Stimulated activated naive CD8-positive, alpha-beta T cell treated with anti-CD3 and anti-CD28 coated beads, Interleukin-15, amount 100 ng/mL, for 72 hours (primary cell): ENCODE data around the gene CCNK.

Source experiments
- ATAC-seq: fragments of 150-1000 bp; cut with Tn5 transposase; 2 replicates; pipeline ENCODE4 v1.10.0; 2021; ENCODE audit warnings: mild to moderate bottlenecking, moderate library complexity
- DNase-seq, 2 donors: peaks; one replicate each; pipeline ENCODE4 v3.0.0; 2021 to 2022
- H3K27ac Mint-ChIP-seq, 2 donors: one replicate each; pipeline ENCODE4 v1.8.0; 2022; ENCODE audit warnings: mild to moderate bottlenecking in 2 of 2, mixed read lengths in 2 of 2, moderate library complexity in 2 of 2
- H3K27me3 Mint-ChIP-seq: one replicate; pipeline ENCODE4 v1.8.0; 2022; ENCODE audit warnings: mixed read lengths
- H3K4me1 Mint-ChIP-seq: one replicate; pipeline ENCODE4 v1.8.0; 2022; ENCODE audit warnings: mild to moderate bottlenecking, mixed read lengths
- H3K4me3 Mint-ChIP-seq, 2 donors: one replicate each; pipeline ENCODE4 v1.8.0; 2022; ENCODE audit warnings: mild to moderate bottlenecking in 2 of 2, mixed read lengths in 2 of 2, moderate library complexity in 1 of 2
- H3K9me3 Mint-ChIP-seq, 2 donors: one replicate each; pipeline ENCODE4 v1.8.0; 2022; ENCODE audit warnings: mixed read lengths in 2 of 2

Gene CCNK

GRCh38 chr14:99541211-99541610, 60.0 kb downstream of the CCNK start:
- Mint-ChIP-seq H3K4me3 (no peak overlapping the region), H3K27me3 (no peaks in the 10 kb centered on the region), H3K4me1 (peaks cover 24% of the 10 kb centered on the region), H3K9me3 (no peaks in the 10 kb centered on the region), H3K27ac (peak overlapping the region in 1 of 2 donors; percentile 2)
- DNase-seq (no peak), ATAC-seq (no peak)

DNA sequence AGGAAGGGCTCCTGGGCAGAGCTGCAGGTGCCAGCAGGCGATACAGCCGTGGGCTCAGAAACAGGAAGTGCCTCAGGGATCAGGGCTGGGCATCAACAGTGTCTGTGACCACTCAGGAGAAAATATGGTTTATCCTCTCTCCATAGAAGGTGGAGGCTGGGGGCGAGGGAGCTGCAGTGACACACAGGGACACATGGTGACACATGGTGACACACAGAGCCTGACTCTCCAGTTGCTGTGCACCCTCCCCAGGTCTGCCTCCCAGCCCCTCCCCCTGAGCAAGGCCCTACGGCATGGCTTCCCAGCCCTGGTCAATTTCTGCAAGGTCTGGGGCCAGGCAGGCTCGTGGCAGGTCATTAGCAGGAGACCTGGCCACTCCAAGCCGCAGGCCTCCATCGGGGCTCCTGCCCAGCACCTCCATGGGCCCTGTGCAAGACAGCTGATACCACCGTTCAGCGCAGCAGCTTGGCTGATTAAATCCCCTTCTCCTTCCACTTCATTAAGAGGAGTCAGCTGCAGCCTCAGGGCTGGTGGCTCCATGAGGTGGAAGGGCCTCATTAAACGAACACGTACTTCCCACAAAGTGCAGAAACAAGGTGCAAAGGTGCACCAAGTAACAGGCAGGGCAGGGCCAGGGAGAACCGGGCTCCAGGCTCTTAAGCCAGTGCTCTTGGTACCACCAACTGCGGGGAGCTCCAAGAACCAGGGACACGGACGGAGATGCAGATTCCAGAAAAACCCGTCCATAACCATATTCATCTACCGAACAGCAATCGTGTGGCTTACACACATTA, 60.7 kb downstream of the CCNK start:
- peak overlapping the region; percentile 2 to 89 for H3K27ac Mint-ChIP-seq
- no peaks in the 10 kb centered on the region for H3K27me3 Mint-ChIP-seq
- peaks cover 24% of the 10 kb centered on the region for H3K4me1 Mint-ChIP-seq
- no peaks in the 10 kb centered on the region for H3K9me3 Mint-ChIP-seq
- no peak for DNase-seq
- H3K4me3 Mint-ChIP-seq = no peak overlapping the region
- no peak for ATAC-seq

DNA sequence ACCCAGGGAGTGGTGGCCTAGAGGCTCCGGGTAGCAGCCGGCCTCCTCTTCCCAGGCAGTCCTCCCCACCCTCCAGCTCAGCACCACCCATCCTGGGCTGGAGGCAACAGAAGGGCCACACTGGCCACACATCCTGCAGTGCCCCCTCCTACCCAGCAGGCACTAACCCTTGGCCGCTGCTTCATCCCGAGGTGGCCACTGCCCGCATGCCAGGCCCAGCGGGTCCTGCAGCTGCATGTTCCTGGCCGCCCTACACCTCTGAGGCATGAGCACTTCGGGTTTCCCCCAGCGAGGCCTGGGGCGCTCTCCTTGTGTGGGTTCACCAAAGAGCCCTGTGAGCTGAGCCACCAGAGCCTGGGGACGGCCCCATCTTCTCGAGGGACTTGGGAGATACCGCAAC, 61.4 kb downstream of the CCNK start:
- no peak overlapping the region for H3K27ac Mint-ChIP-seq
- H3K27me3 Mint-ChIP-seq = no peaks in the 10 kb centered on the region
- no peak for DNase-seq
- peaks cover 24% of the 10 kb centered on the region for H3K4me1 Mint-ChIP-seq
- H3K9me3 Mint-ChIP-seq = no peaks in the 10 kb centered on the region
- ATAC-seq = no peak
- H3K4me3 Mint-ChIP-seq = no peak overlapping the region

- Mint-ChIP-seq H3K4me1 (peaks cover 27% of the 10 kb centered on the region), H3K27ac (no peak overlapping the region), H3K9me3 (no peaks in the 10 kb centered on the region), H3K27me3 (no peaks in the 10 kb centered on the region), H3K4me3 (no peak overlapping the region)
- no peak for ATAC-seq
- no peak for DNase-seq
Observed at GRCh38 chr14:99543370-99543769, 62.2 kb downstream of the CCNK start.

DNA sequence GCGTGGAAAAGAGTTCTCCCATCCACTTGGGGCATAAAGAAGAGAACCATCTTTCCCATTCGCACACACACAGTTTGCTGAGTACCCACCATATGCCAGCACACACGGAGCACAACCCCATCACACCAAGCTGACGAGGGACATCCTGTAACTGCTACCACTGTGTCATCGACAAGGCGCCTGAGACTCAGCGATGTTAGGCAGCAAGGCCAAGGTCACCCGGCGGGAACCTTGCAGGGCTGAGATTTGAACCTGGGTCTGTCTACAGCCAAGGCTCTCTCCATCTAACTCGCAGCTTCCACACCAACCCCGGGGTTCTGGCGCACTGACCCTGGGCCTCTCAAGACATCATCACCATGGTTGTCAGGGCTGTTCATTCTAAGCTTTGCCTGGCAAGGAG, 62.8 kb downstream of the CCNK start:
- DNase-seq (no peak), ATAC-seq (no peak)
- Mint-ChIP-seq H3K4me3 (no peak overlapping the region), H3K27ac (no peak overlapping the region), H3K9me3 (no peaks in the 10 kb centered on the region), H3K27me3 (no peaks in the 10 kb centered on the region), H3K4me1 (peaks cover 28% of the 10 kb centered on the region)

- H3K27ac Mint-ChIP-seq = no peak overlapping the region
- no peak overlapping the region for H3K4me3 Mint-ChIP-seq
- ATAC-seq = no peak
- H3K4me1 Mint-ChIP-seq = peaks cover 32% of the 10 kb centered on the region
- DNase-seq = no peak
- no peaks in the 10 kb centered on the region for H3K27me3 Mint-ChIP-seq
- no peaks in the 10 kb centered on the region for H3K9me3 Mint-ChIP-seq
Observed at GRCh38 chr14:99544991-99545390, 63.8 kb downstream of the CCNK start.

- ATAC-seq (no peak), DNase-seq (no peak)
- Mint-ChIP-seq H3K27me3 (no peaks in the 10 kb centered on the region), H3K9me3 (no peaks in the 10 kb centered on the region), H3K4me3 (no peak overlapping the region), H3K27ac (peak overlapping the region in 1 of 2 donors; percentile 34), H3K4me1 (peaks cover 32% of the 10 kb centered on the region)
Observed at GRCh38 chr14:99545586-99545985, 64.4 kb downstream of the CCNK start.

GRCh38 chr14:99546234-99546879, 65.1 kb downstream of the CCNK start:
- Mint-ChIP-seq H3K27me3 (no peaks in the 10 kb centered on the region), H3K4me3 (no peak overlapping the region), H3K4me1 (peaks cover 27% of the 10 kb centered on the region), H3K9me3 (no peaks in the 10 kb centered on the region), H3K27ac (no peak overlapping the region)
- ATAC-seq = no peak
- no peak for DNase-seq

DNA sequence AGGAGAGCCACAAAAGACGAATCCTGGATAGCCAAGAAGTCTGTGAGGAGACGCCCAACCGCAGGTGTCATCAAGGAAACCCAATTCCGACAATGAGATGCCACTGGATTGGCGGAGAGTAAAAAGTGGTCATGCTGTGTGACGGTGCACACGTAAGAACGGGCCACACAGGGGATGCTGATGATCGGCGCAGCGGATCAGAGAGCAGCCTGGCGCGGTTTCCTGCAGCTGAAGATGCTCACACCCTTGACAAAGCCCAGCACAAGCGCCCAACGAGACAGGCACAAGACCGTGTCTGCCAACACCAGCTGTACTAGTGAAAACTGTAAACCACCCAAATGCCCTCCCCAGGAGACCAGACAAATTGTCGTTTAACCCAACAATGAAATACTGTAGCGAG, 67.0 kb downstream of the CCNK start:
- H3K4me3 Mint-ChIP-seq = no peak overlapping the region
- ATAC-seq = no peak
- DNase-seq = no peak
- no peak overlapping the region for H3K27ac Mint-ChIP-seq
- peaks cover 17% of the 10 kb centered on the region for H3K4me1 Mint-ChIP-seq
- no peaks in the 10 kb centered on the region for H3K9me3 Mint-ChIP-seq
- H3K27me3 Mint-ChIP-seq = no peaks in the 10 kb centered on the region

DNA sequence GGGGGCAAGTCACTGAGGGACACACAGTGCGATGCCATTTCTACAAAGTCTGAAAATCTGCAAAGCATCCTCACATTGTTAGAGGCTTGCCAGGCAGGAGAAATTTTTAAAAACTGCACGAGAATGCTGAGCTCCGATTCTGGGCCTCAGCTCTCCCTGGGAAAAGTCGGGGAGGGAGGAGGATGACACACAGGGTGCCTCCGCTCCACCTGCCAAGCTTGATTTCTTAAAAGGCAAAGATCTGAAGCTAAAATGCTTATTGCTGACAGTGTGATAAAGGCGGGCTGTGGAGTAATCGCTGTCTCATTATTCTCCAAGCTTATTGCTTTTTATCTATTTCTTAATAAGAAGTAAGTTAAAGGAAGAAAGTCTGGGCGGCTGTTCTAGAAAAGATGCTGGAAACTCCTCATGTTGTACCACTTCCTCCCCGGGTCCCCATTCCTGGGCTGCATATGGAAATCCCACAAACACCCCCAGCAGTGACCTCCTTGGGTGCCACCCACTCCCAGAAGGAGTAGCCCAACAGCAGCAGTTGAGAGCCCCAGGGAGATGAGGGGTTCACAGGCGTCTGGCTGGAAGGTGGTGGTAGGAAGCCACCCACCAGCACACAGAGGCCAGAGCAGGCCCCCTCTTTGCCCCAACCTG, 67.8 kb downstream of the CCNK start:
- H3K27ac Mint-ChIP-seq = no peak overlapping the region
- H3K27me3 Mint-ChIP-seq = no peaks in the 10 kb centered on the region

GRCh38 chr14:99549684-99550083, 68.5 kb downstream of the CCNK start:
- Mint-ChIP-seq H3K9me3 (no peaks in the 10 kb centered on the region), H3K27me3 (no peaks in the 10 kb centered on the region), H3K4me3 (no peak overlapping the region), H3K4me1 (peaks cover 15% of the 10 kb centered on the region), H3K27ac (no peak overlapping the region)
- no peak for ATAC-seq
- DNase-seq = no peak

More for the DNA sequence above, 67.8 kb downstream of the CCNK start:
- H3K9me3 Mint-ChIP-seq = no peaks in the 10 kb centered on the region
- H3K4me3 Mint-ChIP-seq = no peak overlapping the region
- DNase-seq (no peak), ATAC-seq (no peak)
- H3K4me1 Mint-ChIP-seq = peaks cover 17% of the 10 kb centered on the region

DNA sequence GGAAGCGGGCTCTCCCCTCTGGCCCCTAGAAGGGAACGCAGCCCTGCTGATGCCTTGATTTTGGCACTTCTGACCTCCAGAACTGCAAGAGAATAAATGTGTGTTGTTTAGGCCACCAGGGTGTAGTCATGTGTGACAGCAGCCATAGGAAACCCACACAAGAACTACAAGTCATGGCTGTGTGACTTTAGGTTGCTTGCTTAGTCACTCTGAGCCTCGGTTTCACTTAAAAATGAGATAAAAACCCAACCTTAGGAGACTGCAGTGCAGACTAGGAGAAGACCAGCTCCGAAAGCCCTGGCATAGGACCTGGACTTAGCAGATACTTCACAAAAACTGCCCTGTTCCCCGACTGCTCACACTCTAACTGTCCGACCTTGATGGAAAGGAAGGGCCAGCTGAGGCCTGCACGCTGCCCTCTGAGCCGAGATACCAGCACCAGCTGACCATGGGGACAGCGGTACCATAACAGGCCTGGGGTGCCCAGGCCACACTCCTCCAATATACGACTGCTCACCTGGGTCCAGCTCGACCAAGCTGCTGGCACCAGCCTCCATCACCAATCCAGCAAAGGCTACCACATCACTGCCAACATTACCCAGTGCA, 69.3 kb downstream of the CCNK start:
- H3K9me3 Mint-ChIP-seq = no peaks in the 10 kb centered on the region
- DNase-seq (no peak), ATAC-seq (peak; percentile 10)
- peaks cover 9% of the 10 kb centered on the region for H3K4me1 Mint-ChIP-seq
- H3K27me3 Mint-ChIP-seq = no peaks in the 10 kb centered on the region
- H3K4me3 Mint-ChIP-seq = no peak overlapping the region
- no peak overlapping the region for H3K27ac Mint-ChIP-seq

DNA sequence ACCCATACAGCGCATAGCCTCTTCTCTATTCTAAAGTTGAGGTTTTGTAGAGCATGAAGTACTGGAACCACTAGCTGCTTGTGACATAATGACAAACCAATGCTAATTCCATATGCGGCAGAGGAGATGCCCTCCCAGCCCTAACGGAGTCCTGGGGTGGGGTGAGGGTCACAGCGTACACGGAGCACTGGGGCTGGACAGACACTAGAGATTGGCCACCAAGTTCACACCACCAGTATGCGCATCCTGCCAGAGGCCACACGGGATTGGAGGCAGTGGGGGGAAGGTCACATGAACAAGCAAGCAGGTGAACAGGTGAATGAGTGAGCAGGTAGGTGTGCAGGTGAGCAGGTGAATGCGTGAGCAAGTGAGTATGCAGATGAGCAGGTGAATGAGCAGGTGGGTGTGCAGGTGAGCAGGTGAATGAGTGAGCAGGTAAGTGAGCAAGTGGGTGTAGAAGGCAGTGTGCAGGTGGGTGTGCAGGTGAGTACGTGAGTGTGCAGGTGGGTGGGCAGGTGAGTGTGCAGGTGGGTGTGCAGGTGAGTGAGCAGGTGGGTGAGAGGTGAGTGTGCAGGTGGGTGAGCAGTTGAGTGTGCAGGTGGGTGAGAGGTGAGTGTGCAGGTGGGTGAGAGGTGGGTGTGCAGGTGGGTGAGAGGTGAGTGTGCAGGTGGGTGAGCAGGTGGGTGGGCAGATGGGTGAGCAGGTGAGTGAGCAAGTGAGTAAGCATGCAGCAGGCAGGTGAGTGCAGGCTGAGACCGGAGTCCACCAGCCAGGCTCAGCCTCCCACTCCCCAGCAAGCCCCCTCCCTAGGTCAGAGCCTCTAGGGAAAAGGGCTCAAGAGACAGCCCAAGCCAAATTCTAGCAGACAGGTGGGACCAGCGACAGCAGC, 70.1 kb downstream of the CCNK start:
- no peak overlapping the region for H3K4me3 Mint-ChIP-seq
- H3K27me3 Mint-ChIP-seq = no peaks in the 10 kb centered on the region
- ATAC-seq = no peak
- no peak overlapping the region for H3K27ac Mint-ChIP-seq
- H3K4me1 Mint-ChIP-seq = peaks cover 9% of the 10 kb centered on the region
- H3K9me3 Mint-ChIP-seq = no peaks in the 10 kb centered on the region
- DNase-seq = no peak

DNA sequence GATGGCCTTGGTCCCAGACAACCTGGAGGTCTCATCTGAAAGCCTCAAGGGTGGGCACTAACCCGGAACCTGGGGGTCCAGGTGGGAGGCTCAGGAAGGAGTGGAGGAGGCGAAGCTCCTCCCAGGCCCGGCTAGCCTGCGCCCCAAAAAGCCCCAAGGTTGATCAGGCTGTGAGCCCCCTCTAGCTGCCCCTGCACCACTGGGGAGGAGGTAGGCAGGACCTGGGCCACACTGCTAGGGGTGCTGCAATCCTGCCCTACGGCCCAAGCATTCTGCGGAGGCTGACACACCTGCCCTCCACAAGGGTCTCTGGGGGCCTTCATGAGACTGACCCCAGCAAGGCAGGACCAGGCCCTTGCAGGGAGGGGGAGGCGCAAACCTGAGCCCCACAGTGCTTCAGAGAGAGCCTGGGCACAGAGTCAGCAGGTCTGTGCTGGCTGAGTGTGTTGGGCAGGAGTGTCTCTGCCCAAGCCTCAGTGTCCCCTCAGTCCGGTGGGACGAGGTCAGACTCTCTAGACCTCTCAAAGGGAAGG, 70.9 kb downstream of the CCNK start:
- Mint-ChIP-seq H3K27ac (no peak overlapping the region), H3K4me1 (peaks cover 9% of the 10 kb centered on the region), H3K4me3 (no peak overlapping the region), H3K9me3 (no peaks in the 10 kb centered on the region), H3K27me3 (no peaks in the 10 kb centered on the region)
- DNase-seq (no peak), ATAC-seq (peak; percentile 31)
